Neural cell (in vitro differentiated cells): ENCODE data around the gene PLA2G2F. TPM values are rescaled to one million over a fixed set of nuclear protein-coding genes. Genes with fewer than 3 reads are reported as not detected.

Source experiments
- H2AFZ ChIP-seq: fragments of 200-600, 300-800 bp; sonication (generic), shearing (Covaris generic); 2 replicates; pipeline ENCODE4 v1.6.0; 2014; ENCODE audit warnings: low read depth, mild to moderate bottlenecking, antibody characterized with exemption, low read length, moderate library complexity
- H3F3A ChIP-seq: fragments of 200-600 bp; shearing (Covaris generic); 2 replicates; pipeline ENCODE4 v1.6.1; 2016; ENCODE audit warnings: mild to moderate bottlenecking, moderate library complexity, mixed read lengths, antibody characterized with exemption, low read length; ENCODE audit not compliant: insufficient read depth, poor library complexity, severe bottlenecking
- H3K27ac ChIP-seq: fragments of 200-600, 300-800 bp; sonication (generic), shearing (Covaris generic); 2 replicates; pipeline ENCODE4 v1.5.1; 2014; ENCODE audit warnings: mild to moderate bottlenecking, low read length, moderate library complexity
- H3K27me3 ChIP-seq: fragments of 300-800, 200-600 bp; sonication (generic), shearing (Covaris generic); 2 replicates; pipeline ENCODE4 v1.6.0; 2014; ENCODE audit warnings: mild to moderate bottlenecking, low read depth, low read length, moderate library complexity; ENCODE audit not compliant: insufficient read depth
- H3K36me3 ChIP-seq: fragments of 300-800, 200-600 bp; sonication (generic), shearing (Covaris generic); 2 replicates; pipeline ENCODE4 v1.5.1; 2014; ENCODE audit warnings: mild to moderate bottlenecking, antibody characterized with exemption, low read length, moderate library complexity; ENCODE audit not compliant: insufficient read depth
- H3K4me2 ChIP-seq: fragments of 300-800, 200-600 bp; sonication (generic), shearing (Covaris generic); 2 replicates; pipeline ENCODE4 v1.6.0; 2014; ENCODE audit warnings: mild to moderate bottlenecking, low read length
- H3K4me3 ChIP-seq: fragments of 300-800, 200-600 bp; sonication (generic), shearing (Covaris generic); 2 replicates; pipeline ENCODE4 v1.5.1; 2014; ENCODE audit warnings: mild to moderate bottlenecking, low read length, moderate library complexity
- H3K79me2 ChIP-seq: fragments of 200-600 bp; shearing (Covaris generic); replicated peaks from 2 replicates; pipeline ENCODE4 v1.6.0; 2014; ENCODE audit warnings: mild to moderate bottlenecking, low read length, moderate library complexity; ENCODE audit not compliant: insufficient read depth
- H3K9ac ChIP-seq: fragments of 300-800, 200-600 bp; sonication (generic), shearing (Covaris generic); 2 replicates; pipeline ENCODE4 v1.6.1; 2016; ENCODE audit warnings: mild to moderate bottlenecking, low read length, mixed read lengths
- H3K9me2 ChIP-seq: fragments of 200-600 bp; shearing (Covaris generic); 2 replicates; pipeline ENCODE4 v1.6.1; 2016; ENCODE audit warnings: mild to moderate bottlenecking, low read length, mixed read lengths; ENCODE audit not compliant: insufficient read depth
- H3K9me3 ChIP-seq: fragments of 200-600, 300-800 bp; sonication (generic), shearing (Covaris generic); 2 replicates; pipeline ENCODE4 v1.6.1; 2016; ENCODE audit warnings: mild to moderate bottlenecking, mixed run types, low read length, moderate library complexity, mixed read lengths
- H4K20me1 ChIP-seq: fragments of 200-600 bp; shearing (Covaris generic); 2 replicates; pipeline ENCODE4 v1.6.1; 2016; ENCODE audit warnings: mild to moderate bottlenecking, mixed run types; ENCODE audit not compliant: insufficient read depth
- EP300 ChIP-seq: fragments of 450-650 bp; conservative IDR thresholded peaks from 2 replicates; pipeline ENCODE4 v1.6.1; 2014; ENCODE audit warnings: antibody characterized with exemption, mild to moderate bottlenecking, moderate library complexity; ENCODE audit not compliant: poor library complexity, severe bottlenecking
- EZH2 ChIP-seq: fragments of 200-600, 300-800 bp; shearing (Covaris generic), sonication (generic); IDR thresholded peaks from 2 replicates; pipeline ENCODE4 v1.6.1; 2014; ENCODE audit warnings: antibody characterized with exemption, low read length, borderline replicate concordance, mild to moderate bottlenecking; ENCODE audit not compliant: insufficient read depth, poor library complexity, severe bottlenecking
- MXI1 ChIP-seq: fragments of 450-650 bp; conservative IDR thresholded peaks from 2 replicates; pipeline ENCODE4 v1.6.1; 2014; ENCODE audit warnings: antibody characterized with exemption, mild to moderate bottlenecking; ENCODE audit not compliant: poor library complexity, severe bottlenecking
- POLR2AphosphoS5 ChIP-seq: IDR thresholded peaks from 2 replicates; pipeline ENCODE4 v1.6.1; 2012
- RAD21 ChIP-seq: fragments of 450-650 bp; conservative IDR thresholded peaks from 2 replicates; pipeline ENCODE4 v1.6.1; 2014; ENCODE audit warnings: antibody characterized with exemption, mild to moderate bottlenecking, moderate library complexity
- SMC3 ChIP-seq: fragments of 450-650 bp; conservative IDR thresholded peaks from 2 replicates; pipeline ENCODE4 v1.6.1; 2014; ENCODE audit warnings: antibody characterized with exemption, mild to moderate bottlenecking, moderate library complexity; ENCODE audit not compliant: poor library complexity
- TAF1 ChIP-seq: IDR thresholded peaks from 2 replicates; pipeline ENCODE4 v1.6.1; 2012; ENCODE audit warnings: low read depth
- polyA plus RNA-seq: library from polyadenylated mRNA; depleted of rRNA; stranded (reverse); fragments of >200 nt; gene quantifications from 2 replicates; pipeline ENCODE4 v1.2.3, GENCODE V29; 2014
- TF ChIP-seq, protein P1 (sequence below): IDR thresholded peaks from 2 replicates; pipeline ENCODE4 v1.6.1; 2012; ENCODE audit warnings: borderline replicate concordance
- TF ChIP-seq, protein P2 (sequence below): fragments of 450-650 bp; IDR thresholded peaks from 2 replicates; pipeline ENCODE4 v1.5.1; 2014; ENCODE audit warnings: antibody characterized with exemption, mild to moderate bottlenecking, moderate library complexity; ENCODE audit not compliant: poor library complexity, severe bottlenecking

The PLA2G2F gene
- polyA plus RNA-seq, 1 donor from 2014 or later, result not detected

DNA sequence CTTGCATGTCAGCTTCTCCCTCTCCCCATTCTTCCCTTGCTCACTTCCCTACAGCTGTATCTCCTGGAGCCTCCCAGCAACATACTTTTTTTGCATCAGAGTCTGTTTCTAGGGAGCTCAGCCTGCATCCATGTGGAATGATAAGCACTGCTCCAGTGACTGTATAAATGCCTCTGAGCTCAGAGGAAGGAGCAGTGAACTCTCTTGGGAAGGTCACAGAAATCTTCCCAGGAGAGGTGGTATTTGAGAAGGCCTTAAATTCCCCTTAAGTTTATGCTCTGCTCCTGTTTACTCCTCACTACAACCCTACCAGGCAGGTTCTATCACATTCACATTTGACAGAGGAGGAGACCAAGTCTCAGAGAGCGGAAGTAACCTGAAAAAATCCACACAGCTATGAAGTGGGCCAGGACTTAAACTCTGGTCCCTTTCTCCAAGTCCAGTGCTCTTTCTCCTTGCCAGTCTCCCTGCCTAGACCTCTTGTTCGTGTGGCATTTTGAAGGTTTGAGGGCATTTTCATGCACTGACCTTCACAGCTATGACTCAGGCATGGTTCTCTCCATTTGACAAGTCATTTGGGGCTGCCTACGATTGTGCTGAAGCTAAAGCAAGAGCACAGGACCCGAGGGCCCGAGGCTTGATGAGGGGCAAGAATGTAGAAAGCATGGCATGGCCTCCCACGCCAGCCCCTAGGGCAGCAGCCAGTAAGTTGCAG, 41.2 kb downstream of the PLA2G2F start:
- Histone ChIP-seq H3K9me3 (no peaks in the 10 kb centered on the region), H3K4me3 (no peak overlapping the region), H3K79me2 (no peaks in the 10 kb centered on the region), H3K9ac (no peak overlapping the region), H3K4me2 (no peak overlapping the region), H3K27ac (no peak overlapping the region), H3K36me3 (no peaks in the 10 kb centered on the region), H3K27me3 (no peaks in the 10 kb centered on the region), H3F3A (no peaks in the 10 kb centered on the region), H2AFZ (no peak overlapping the region), H4K20me1 (no peaks in the 10 kb centered on the region), H3K9me2 (no peaks in the 10 kb centered on the region)
- TF ChIP-seq SMC3, result no peak
- no peak for TF ChIP-seq POLR2AphosphoS5
- TF ChIP-seq, protein P1, sequence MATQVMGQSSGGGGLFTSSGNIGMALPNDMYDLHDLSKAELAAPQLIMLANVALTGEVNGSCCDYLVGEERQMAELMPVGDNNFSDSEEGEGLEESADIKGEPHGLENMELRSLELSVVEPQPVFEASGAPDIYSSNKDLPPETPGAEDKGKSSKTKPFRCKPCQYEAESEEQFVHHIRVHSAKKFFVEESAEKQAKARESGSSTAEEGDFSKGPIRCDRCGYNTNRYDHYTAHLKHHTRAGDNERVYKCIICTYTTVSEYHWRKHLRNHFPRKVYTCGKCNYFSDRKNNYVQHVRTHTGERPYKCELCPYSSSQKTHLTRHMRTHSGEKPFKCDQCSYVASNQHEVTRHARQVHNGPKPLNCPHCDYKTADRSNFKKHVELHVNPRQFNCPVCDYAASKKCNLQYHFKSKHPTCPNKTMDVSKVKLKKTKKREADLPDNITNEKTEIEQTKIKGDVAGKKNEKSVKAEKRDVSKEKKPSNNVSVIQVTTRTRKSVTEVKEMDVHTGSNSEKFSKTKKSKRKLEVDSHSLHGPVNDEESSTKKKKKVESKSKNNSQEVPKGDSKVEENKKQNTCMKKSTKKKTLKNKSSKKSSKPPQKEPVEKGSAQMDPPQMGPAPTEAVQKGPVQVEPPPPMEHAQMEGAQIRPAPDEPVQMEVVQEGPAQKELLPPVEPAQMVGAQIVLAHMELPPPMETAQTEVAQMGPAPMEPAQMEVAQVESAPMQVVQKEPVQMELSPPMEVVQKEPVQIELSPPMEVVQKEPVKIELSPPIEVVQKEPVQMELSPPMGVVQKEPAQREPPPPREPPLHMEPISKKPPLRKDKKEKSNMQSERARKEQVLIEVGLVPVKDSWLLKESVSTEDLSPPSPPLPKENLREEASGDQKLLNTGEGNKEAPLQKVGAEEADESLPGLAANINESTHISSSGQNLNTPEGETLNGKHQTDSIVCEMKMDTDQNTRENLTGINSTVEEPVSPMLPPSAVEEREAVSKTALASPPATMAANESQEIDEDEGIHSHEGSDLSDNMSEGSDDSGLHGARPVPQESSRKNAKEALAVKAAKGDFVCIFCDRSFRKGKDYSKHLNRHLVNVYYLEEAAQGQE, result no peak
- TF ChIP-seq EZH2, result no peak
- TF ChIP-seq EP300, result no peak
- TF ChIP-seq, protein P2, sequence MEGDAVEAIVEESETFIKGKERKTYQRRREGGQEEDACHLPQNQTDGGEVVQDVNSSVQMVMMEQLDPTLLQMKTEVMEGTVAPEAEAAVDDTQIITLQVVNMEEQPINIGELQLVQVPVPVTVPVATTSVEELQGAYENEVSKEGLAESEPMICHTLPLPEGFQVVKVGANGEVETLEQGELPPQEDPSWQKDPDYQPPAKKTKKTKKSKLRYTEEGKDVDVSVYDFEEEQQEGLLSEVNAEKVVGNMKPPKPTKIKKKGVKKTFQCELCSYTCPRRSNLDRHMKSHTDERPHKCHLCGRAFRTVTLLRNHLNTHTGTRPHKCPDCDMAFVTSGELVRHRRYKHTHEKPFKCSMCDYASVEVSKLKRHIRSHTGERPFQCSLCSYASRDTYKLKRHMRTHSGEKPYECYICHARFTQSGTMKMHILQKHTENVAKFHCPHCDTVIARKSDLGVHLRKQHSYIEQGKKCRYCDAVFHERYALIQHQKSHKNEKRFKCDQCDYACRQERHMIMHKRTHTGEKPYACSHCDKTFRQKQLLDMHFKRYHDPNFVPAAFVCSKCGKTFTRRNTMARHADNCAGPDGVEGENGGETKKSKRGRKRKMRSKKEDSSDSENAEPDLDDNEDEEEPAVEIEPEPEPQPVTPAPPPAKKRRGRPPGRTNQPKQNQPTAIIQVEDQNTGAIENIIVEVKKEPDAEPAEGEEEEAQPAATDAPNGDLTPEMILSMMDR, result no peak
- no peak for TF ChIP-seq TAF1
- no peak for TF ChIP-seq MXI1
- no peak for TF ChIP-seq RAD21

- no peak overlapping the region for H3K4me2 ChIP-seq
- H3K9me3 ChIP-seq, result no peaks in the 10 kb centered on the region
- H3K4me3 ChIP-seq, result no peak overlapping the region
- H4K20me1 ChIP-seq, result no peaks in the 10 kb centered on the region
- no peaks in the 10 kb centered on the region for H3K36me3 ChIP-seq
- no peak overlapping the region for H3K27ac ChIP-seq
- H3K27me3 ChIP-seq, result no peaks in the 10 kb centered on the region
- TF ChIP-seq SMC3 (no peak), EZH2 (no peak)
- TF ChIP-seq, protein P2, result no peak
- no peak overlapping the region for H3K9ac ChIP-seq
- H3K79me2 ChIP-seq, result no peaks in the 10 kb centered on the region
- H2AFZ ChIP-seq, result no peak overlapping the region
- H3F3A ChIP-seq, result no peaks in the 10 kb centered on the region
- no peaks in the 10 kb centered on the region for H3K9me2 ChIP-seq
Measured at GRCh38 chr1:20180844-20181207, 41.7 kb downstream of the PLA2G2F start.
